ENCODE results near the gene NAGLU. TPM values are rescaled to one million over a fixed set of nuclear protein-coding genes. Genes with fewer than 3 reads are reported as not detected.
A peak's percentile ranks its signal among the peaks of the same experiment; 100 is the strongest.

Gene NAGLU
- total and polyA plus RNA-seq, 2 of the 13 experiments (the other 11 are each of a cell fraction or from before 2014, with no cell fraction given): 28.2 to 40.1 TPM

DNA sequence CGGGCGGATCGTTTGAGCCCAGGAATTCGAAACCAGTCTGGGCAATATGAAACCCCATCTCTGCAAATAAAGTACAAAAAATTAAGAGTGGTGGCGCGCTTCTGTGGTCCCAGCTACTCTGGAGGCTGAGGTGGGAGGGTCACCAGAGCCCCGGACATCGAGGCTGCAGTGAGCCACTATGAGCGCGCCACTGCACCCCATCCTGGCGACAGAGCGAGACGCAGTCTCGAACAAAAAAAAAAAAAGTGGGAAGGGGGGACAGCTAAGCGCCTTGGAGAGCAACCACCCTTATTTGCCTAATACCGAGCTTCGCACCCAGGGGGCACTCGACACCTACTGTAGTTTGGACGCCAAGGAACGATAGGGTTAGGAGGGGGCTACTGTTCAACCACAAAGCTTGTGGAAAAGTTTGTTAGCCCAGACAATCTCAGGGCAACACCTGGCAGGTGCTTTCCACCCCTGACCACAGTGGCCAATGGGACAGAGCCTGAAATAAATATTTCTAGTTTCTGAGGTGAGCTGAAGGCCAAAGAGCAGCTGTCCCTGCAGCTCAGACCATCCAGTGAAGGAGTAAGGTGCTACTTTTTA, 42.3 kb downstream of the NAGLU start (continued):
- TF ChIP-seq JUN (CRISPR knock-in tag; IDR thresholded peaks at IDR 0.05) (no peak), NR1H2 (CRISPR knock-in tag; IDR thresholded peaks at IDR 0.05; ENCODE audit: borderline replicate concordance, low read depth) (no peak), NAIF1 (CRISPR knock-in tag; IDR thresholded peaks at IDR 0.05; ENCODE audit: borderline replicate concordance) (peak; percentile 84; the same call in 1 of the 2 replicates), ZNF205 (CRISPR knock-in tag; IDR thresholded peaks at IDR 0.05) (no peak), ZNF788 (CRISPR knock-in tag; IDR thresholded peaks at IDR 0.05; ENCODE audit: borderline replicate concordance) (peak; percentile 45; the same call in 1 of the 2 replicates), NFATC3 (CRISPR knock-in tag; IDR thresholded peaks at IDR 0.05) (no peak; the same call in 1 of the 2 replicates), TGIF2 (CRISPR knock-in tag; IDR thresholded peaks at IDR 0.05) (no peak; the same call in 1 of the 2 replicates), GLI4 (CRISPR knock-in tag; IDR thresholded peaks at IDR 0.05; ENCODE audit: borderline replicate concordance) (peak; percentile 42; the same call in 1 of the 2 replicates), ZNF263 (CRISPR knock-in tag; IDR thresholded peaks at IDR 0.05) (0 out of 2 replicates have a peak, but pooled peaks have one; percentile 10), KLF13 (CRISPR knock-in tag; IDR thresholded peaks at IDR 0.05) (no peak; the same call in 1 of the 2 replicates), SMC3 (IDR thresholded peaks at IDR 0.05; ENCODE audit: low read length) (peak; percentile 77), ZNF703 (CRISPR knock-in tag; IDR thresholded peaks at IDR 0.05; ENCODE audit: borderline replicate concordance) (no peak)
- TF ChIP-seq, protein P1, sequence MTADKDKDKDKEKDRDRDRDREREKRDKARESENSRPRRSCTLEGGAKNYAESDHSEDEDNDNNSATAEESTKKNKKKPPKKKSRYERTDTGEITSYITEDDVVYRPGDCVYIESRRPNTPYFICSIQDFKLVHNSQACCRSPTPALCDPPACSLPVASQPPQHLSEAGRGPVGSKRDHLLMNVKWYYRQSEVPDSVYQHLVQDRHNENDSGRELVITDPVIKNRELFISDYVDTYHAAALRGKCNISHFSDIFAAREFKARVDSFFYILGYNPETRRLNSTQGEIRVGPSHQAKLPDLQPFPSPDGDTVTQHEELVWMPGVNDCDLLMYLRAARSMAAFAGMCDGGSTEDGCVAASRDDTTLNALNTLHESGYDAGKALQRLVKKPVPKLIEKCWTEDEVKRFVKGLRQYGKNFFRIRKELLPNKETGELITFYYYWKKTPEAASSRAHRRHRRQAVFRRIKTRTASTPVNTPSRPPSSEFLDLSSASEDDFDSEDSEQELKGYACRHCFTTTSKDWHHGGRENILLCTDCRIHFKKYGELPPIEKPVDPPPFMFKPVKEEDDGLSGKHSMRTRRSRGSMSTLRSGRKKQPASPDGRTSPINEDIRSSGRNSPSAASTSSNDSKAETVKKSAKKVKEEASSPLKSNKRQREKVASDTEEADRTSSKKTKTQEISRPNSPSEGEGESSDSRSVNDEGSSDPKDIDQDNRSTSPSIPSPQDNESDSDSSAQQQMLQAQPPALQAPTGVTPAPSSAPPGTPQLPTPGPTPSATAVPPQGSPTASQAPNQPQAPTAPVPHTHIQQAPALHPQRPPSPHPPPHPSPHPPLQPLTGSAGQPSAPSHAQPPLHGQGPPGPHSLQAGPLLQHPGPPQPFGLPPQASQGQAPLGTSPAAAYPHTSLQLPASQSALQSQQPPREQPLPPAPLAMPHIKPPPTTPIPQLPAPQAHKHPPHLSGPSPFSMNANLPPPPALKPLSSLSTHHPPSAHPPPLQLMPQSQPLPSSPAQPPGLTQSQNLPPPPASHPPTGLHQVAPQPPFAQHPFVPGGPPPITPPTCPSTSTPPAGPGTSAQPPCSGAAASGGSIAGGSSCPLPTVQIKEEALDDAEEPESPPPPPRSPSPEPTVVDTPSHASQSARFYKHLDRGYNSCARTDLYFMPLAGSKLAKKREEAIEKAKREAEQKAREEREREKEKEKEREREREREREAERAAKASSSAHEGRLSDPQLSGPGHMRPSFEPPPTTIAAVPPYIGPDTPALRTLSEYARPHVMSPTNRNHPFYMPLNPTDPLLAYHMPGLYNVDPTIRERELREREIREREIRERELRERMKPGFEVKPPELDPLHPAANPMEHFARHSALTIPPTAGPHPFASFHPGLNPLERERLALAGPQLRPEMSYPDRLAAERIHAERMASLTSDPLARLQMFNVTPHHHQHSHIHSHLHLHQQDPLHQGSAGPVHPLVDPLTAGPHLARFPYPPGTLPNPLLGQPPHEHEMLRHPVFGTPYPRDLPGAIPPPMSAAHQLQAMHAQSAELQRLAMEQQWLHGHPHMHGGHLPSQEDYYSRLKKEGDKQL (CRISPR knock-in tag; IDR thresholded peaks at IDR 0.05; ENCODE audit: low read depth): no peak
- TF ChIP-seq, protein P2, sequence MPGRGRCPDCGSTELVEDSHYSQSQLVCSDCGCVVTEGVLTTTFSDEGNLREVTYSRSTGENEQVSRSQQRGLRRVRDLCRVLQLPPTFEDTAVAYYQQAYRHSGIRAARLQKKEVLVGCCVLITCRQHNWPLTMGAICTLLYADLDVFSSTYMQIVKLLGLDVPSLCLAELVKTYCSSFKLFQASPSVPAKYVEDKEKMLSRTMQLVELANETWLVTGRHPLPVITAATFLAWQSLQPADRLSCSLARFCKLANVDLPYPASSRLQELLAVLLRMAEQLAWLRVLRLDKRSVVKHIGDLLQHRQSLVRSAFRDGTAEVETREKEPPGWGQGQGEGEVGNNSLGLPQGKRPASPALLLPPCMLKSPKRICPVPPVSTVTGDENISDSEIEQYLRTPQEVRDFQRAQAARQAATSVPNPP (CRISPR knock-in tag; IDR thresholded peaks at IDR 0.05): no peak
- TF ChIP-seq, protein P3, sequence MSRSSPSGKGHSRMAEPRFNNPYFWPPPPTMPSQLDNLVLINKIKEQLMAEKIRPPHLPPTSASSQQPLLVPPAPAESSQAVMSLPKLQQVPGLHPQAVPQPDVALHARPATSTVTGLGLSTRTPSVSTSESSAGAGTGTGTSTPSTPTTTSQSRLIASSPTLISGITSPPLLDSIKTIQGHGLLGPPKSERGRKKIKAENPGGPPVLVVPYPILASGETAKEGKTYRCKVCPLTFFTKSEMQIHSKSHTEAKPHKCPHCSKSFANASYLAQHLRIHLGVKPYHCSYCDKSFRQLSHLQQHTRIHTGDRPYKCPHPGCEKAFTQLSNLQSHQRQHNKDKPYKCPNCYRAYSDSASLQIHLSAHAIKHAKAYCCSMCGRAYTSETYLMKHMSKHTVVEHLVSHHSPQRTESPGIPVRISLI (CRISPR knock-in tag; IDR thresholded peaks at IDR 0.05; ENCODE audit: borderline replicate concordance): peak; percentile 95
- TF ChIP-seq, protein P4, sequence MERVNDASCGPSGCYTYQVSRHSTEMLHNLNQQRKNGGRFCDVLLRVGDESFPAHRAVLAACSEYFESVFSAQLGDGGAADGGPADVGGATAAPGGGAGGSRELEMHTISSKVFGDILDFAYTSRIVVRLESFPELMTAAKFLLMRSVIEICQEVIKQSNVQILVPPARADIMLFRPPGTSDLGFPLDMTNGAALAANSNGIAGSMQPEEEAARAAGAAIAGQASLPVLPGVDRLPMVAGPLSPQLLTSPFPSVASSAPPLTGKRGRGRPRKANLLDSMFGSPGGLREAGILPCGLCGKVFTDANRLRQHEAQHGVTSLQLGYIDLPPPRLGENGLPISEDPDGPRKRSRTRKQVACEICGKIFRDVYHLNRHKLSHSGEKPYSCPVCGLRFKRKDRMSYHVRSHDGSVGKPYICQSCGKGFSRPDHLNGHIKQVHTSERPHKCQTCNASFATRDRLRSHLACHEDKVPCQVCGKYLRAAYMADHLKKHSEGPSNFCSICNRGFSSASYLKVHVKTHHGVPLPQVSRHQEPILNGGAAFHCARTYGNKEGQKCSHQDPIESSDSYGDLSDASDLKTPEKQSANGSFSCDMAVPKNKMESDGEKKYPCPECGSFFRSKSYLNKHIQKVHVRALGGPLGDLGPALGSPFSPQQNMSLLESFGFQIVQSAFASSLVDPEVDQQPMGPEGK (CRISPR knock-in tag; IDR thresholded peaks at IDR 0.05): peak; percentile 61
- TF ChIP-seq, protein P5, sequence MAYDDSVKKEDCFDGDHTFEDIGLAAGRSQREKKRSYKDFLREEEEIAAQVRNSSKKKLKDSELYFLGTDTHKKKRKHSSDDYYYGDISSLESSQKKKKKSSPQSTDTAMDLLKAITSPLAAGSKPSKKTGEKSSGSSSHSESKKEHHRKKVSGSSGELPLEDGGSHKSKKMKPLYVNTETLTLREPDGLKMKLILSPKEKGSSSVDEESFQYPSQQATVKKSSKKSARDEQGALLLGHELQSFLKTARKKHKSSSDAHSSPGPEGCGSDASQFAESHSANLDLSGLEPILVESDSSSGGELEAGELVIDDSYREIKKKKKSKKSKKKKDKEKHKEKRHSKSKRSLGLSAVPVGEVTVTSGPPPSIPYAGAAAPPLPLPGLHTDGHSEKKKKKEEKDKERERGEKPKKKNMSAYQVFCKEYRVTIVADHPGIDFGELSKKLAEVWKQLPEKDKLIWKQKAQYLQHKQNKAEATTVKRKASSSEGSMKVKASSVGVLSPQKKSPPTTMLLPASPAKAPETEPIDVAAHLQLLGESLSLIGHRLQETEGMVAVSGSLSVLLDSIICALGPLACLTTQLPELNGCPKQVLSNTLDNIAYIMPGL (CRISPR knock-in tag; IDR thresholded peaks at IDR 0.05; ENCODE audit: borderline replicate concordance in 1 of 2, low read depth in 1 of 2): peak in 1 of 2 experiments; percentile 59; a peak in 2 of 4 replicates

Data from HepG2 (cell line).